Ishikawa (cell line): Measurements from ENCODE around the gene TRAF5.

ENCODE experiments used
- EGR1 ChIP-seq: IDR thresholded peaks from 2 replicates; pipeline ENCODE4 v1.6.1; 2012
- EP300 ChIP-seq: IDR thresholded peaks from 2 replicates; pipeline ENCODE4 v1.6.1; 2012; ENCODE audit warnings: borderline replicate concordance
- FOXM1 ChIP-seq: IDR thresholded peaks from 2 replicates; pipeline ENCODE4 v1.6.1; 2012; ENCODE audit warnings: low read depth, borderline replicate concordance
- MAX ChIP-seq: IDR thresholded peaks from 2 replicates; pipeline ENCODE4 v1.6.1; 2012
- NFIC ChIP-seq: IDR thresholded peaks from 2 replicates; pipeline ENCODE4 v1.6.1; 2012
- RAD21 ChIP-seq: IDR thresholded peaks from 2 replicates; pipeline ENCODE4 v1.6.1; 2012; ENCODE audit warnings: low read depth
- TCF12 ChIP-seq: IDR thresholded peaks from 2 replicates; pipeline ENCODE4 v1.6.1; 2012; ENCODE audit warnings: low read depth
- TEAD4 ChIP-seq: IDR thresholded peaks from 2 replicates; pipeline ENCODE4 v1.6.1; 2012
- USF1 ChIP-seq: IDR thresholded peaks from 2 replicates; pipeline ENCODE4 v1.6.1; 2012
- YY1 ChIP-seq: IDR thresholded peaks from 2 replicates; pipeline ENCODE4 v1.6.1; 2012; ENCODE audit warnings: low read depth
- ZBTB7A ChIP-seq: IDR thresholded peaks from 2 replicates; pipeline ENCODE4 v1.6.1; 2012; ENCODE audit warnings: low read depth
- TF ChIP-seq, protein P1 (sequence below): IDR thresholded peaks from 2 replicates; pipeline ENCODE4 v1.6.1; 2012; ENCODE audit warnings: low read depth, mild to moderate bottlenecking

GRCh38 chr1:211372463-211372862 is 45.8 kb downstream of the TRAF5 start:
- TF ChIP-seq FOXM1: no peak
- no peak for TF ChIP-seq USF1
- TF ChIP-seq TEAD4: no peak
- no peak for TF ChIP-seq NFIC
- TF ChIP-seq EP300: no peak
- no peak for TF ChIP-seq TCF12
- no peak for TF ChIP-seq RAD21
- TF ChIP-seq, protein P1, sequence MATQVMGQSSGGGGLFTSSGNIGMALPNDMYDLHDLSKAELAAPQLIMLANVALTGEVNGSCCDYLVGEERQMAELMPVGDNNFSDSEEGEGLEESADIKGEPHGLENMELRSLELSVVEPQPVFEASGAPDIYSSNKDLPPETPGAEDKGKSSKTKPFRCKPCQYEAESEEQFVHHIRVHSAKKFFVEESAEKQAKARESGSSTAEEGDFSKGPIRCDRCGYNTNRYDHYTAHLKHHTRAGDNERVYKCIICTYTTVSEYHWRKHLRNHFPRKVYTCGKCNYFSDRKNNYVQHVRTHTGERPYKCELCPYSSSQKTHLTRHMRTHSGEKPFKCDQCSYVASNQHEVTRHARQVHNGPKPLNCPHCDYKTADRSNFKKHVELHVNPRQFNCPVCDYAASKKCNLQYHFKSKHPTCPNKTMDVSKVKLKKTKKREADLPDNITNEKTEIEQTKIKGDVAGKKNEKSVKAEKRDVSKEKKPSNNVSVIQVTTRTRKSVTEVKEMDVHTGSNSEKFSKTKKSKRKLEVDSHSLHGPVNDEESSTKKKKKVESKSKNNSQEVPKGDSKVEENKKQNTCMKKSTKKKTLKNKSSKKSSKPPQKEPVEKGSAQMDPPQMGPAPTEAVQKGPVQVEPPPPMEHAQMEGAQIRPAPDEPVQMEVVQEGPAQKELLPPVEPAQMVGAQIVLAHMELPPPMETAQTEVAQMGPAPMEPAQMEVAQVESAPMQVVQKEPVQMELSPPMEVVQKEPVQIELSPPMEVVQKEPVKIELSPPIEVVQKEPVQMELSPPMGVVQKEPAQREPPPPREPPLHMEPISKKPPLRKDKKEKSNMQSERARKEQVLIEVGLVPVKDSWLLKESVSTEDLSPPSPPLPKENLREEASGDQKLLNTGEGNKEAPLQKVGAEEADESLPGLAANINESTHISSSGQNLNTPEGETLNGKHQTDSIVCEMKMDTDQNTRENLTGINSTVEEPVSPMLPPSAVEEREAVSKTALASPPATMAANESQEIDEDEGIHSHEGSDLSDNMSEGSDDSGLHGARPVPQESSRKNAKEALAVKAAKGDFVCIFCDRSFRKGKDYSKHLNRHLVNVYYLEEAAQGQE: no peak
- no peak for TF ChIP-seq ZBTB7A
- TF ChIP-seq MAX: no peak
- no peak for TF ChIP-seq EGR1
- no peak for TF ChIP-seq YY1
